B cell (primary cell): ENCODE data around the gene KLRC2. TPM values are rescaled to one million over a fixed set of nuclear protein-coding genes. Genes with fewer than 3 reads are reported as not detected.

ENCODE experiments used
- ATAC-seq: fragments of 200-7000 bp; cut with Tn5 transposase; one replicate; pipeline ENCODE4 v1.10.0; 2021; ENCODE audit warnings: low read depth, mild to moderate bottlenecking, moderate number of reproducible peaks, moderate library complexity
- CTCF ChIA-PET: fragments of 350-600 bp; sonication (Branson Sonifier 250); formaldehyde crosslinking; loops from one replicate; lab custom pipeline; 2021; ENCODE audit warnings: antibody characterized with exemption, inconsistent platforms; lab: Charles Lee
- POLR2A ChIA-PET: fragments of 350-600 bp; sonication (Branson Sonifier 250); formaldehyde crosslinking; loops from one replicate; lab custom pipeline; 2021; ENCODE audit warnings: antibody characterized with exemption; lab: Charles Lee
- DNase-seq: peaks from one replicate; pipeline ENCODE4 v3.0.0; 2013
- H2AFZ ChIP-seq: 2 replicates; pipeline ENCODE4 v1.6.1; 2012; ENCODE audit warnings: mild to moderate bottlenecking, low read depth, low read length; ENCODE audit not compliant: insufficient read depth, poor library complexity, severe bottlenecking
- H3K27ac ChIP-seq, 2 donors: 1 replicate in 1 of 2; 2 replicates in 1 of 2; pipeline ENCODE4 v1.5.1; 2012 to 2013; ENCODE audit warnings: low read length in 2 of 2, mild to moderate bottlenecking in 2 of 2, moderate library complexity in 1 of 2
- H3K27me3 ChIP-seq, 4 experiments: fragments of 200-600 bp in 1 of 4; sonication (generic) in 1 of 4; replicated peaks in 1 of 4; 1 replicate in 2 of 4; 2 replicates in 2 of 4; pipeline versions ENCODE4 v1.6.1 to v1.7.0; 2013 to 2016; ENCODE audit warnings: low read length in 3 of 4, mild to moderate bottlenecking in 2 of 4, mixed read lengths in 1 of 4, moderate library complexity in 1 of 4; ENCODE audit not compliant: insufficient read depth in 4 of 4, control insufficient read depth in 3 of 4; ENCODE audit errors: control extremely low read depth in 1 of 4
- H3K36me3 ChIP-seq, 2 experiments: replicated peaks in 1 of 2; 1 replicate in 1 of 2; 2 replicates in 1 of 2; pipeline versions ENCODE4 v1.6.1 to v1.7.1; 2013; ENCODE audit warnings: low read length in 1 of 2; ENCODE audit not compliant: insufficient read depth in 2 of 2, control insufficient read depth in 1 of 2; ENCODE audit errors: control extremely low read depth in 1 of 2, extremely low read depth in 1 of 2
- H3K4me1 ChIP-seq, 2 donors: fragments of 200-600 bp in 1 of 2; sonication (generic) in 1 of 2; 1 replicate in 1 of 2; 2 replicates in 1 of 2; pipeline versions ENCODE4 v1.5.1 to v1.6.1; 2013 to 2017; ENCODE audit warnings: low read length in 2 of 2; ENCODE audit not compliant: control insufficient read depth in 2 of 2, insufficient read depth in 2 of 2
- H3K4me2 ChIP-seq: replicated peaks from 2 replicates; pipeline ENCODE3; 2012; ENCODE audit warnings: mild to moderate bottlenecking, low read depth, low read length; ENCODE audit not compliant: poor library complexity, severe bottlenecking
- H3K4me3 ChIP-seq, 5 experiments: fragments of 200-600 bp in 1 of 5; sonication (generic) in 1 of 5; 1 replicate in 3 of 5; 2 replicates in 2 of 5; pipeline versions ENCODE4 v1.5.1 to v1.7.0; 2011 to 2016; ENCODE audit warnings: low read length in 4 of 5, mild to moderate bottlenecking in 4 of 5, low read depth in 2 of 5, control low read depth in 1 of 5, moderate library complexity in 1 of 5; ENCODE audit not compliant: insufficient read depth in 1 of 5; ENCODE audit errors: control extremely low read depth in 1 of 5, extremely low read depth in 1 of 5
- H3K79me2 ChIP-seq: fragments of 200-600 bp; sonication (generic); one replicate; pipeline ENCODE4 v1.6.0; 2016; ENCODE audit warnings: low read length; ENCODE audit not compliant: control insufficient read depth, insufficient read depth
- H3K9ac ChIP-seq: fragments of 200-600 bp; sonication (generic); 2 replicates; pipeline ENCODE4 v1.6.1; 2017; ENCODE audit warnings: mild to moderate bottlenecking, low read length, moderate library complexity
- H3K9me3 ChIP-seq, 3 donors: one replicate each; pipeline versions ENCODE4 v1.6.1 to v1.7.1; 2013; ENCODE audit warnings: low read length in 2 of 3; ENCODE audit not compliant: control insufficient read depth in 2 of 3, insufficient read depth in 1 of 3; ENCODE audit errors: control extremely low read depth in 1 of 3
- H4K20me1 ChIP-seq: 2 replicates; pipeline ENCODE4 v1.6.0; 2012; ENCODE audit warnings: mild to moderate bottlenecking, low read length; ENCODE audit not compliant: insufficient read depth, control insufficient read depth, poor library complexity, severe bottlenecking
- H3K27ac Mint-ChIP-seq: one replicate; pipeline ENCODE4 v1.8.0; 2021; ENCODE audit warnings: mixed read lengths
- H3K27me3 Mint-ChIP-seq: one replicate; pipeline ENCODE4 v1.8.0; 2021; ENCODE audit warnings: mixed read lengths
- H3K4me1 Mint-ChIP-seq: one replicate; pipeline ENCODE4 v1.8.0; 2021; ENCODE audit warnings: mixed read lengths
- H3K4me3 Mint-ChIP-seq: one replicate; pipeline ENCODE4 v1.8.0; 2021; ENCODE audit warnings: mixed read lengths
- H3K9me3 Mint-ChIP-seq: one replicate; pipeline ENCODE4 v1.8.0; 2022; ENCODE audit warnings: mixed read lengths; ENCODE audit not compliant: insufficient read depth
- CTCF ChIP-seq: fragments of 200-600 bp; IDR thresholded peaks from one replicate; pipeline ENCODE4 v1.8.0; 2022; ENCODE audit warnings: antibody characterized with exemption, mild to moderate bottlenecking
- EZH2 ChIP-seq: IDR thresholded peaks from 2 replicates; pipeline ENCODE4 v1.6.1; 2012; ENCODE audit warnings: borderline replicate concordance, low read depth, mild to moderate bottlenecking, moderate library complexity, low read length; ENCODE audit not compliant: insufficient read depth, poor library complexity, severe bottlenecking
- WGBS: methylation state at CpG from one replicate; pipeline ENCODE4 v1.1.5; 2013; ENCODE audit warnings: missing lambda C conversion rate; ENCODE audit not compliant: insufficient coverage; 5-methylcytosine and 5-hydroxymethylcytosine counted together
- intact Hi-C: fragments of 100-400 bp; cut with micrococcal nuclease; formaldehyde crosslinking; loops from one replicate; pipeline ENCODE4 v1.10.0; 2022
- polyA plus RNA-seq: library from polyadenylated mRNA; depleted of rRNA; stranded (reverse); fragments of >200 nt; gene quantifications from 2 replicates; pipeline ENCODE4 v1.2.3, GENCODE V29; 2012
- total RNA-seq, 2 donors: library from RNA; stranded (reverse); fragments of 120-200 nt in 1 of 2; gene quantifications; 1 replicate in 1 of 2; 2 replicates in 1 of 2; pipeline versions ENCODE4 v1.2.3 to v1.2.4, GENCODE V29; 2013 to 2022

KLRC2 gene
- total and polyA plus RNA-seq, 2 donors (not counting 1 experiment from before 2014, with no cell fraction given), result 0.21 to 0.59 TPM

- Histone ChIP-seq H3K4me3 (no peak overlapping the region), H3K27ac (no peak overlapping the region), H3K36me3 (no peaks in the 10 kb centered on the region), H3K79me2 (no peaks in the 10 kb centered on the region), H4K20me1 (no peaks in the 10 kb centered on the region), H3K4me2 (no peak overlapping the region), H3K27me3 (no peaks in the 10 kb centered on the region), H2AFZ (no peak overlapping the region), H3K4me1 (no peaks in the 10 kb centered on the region), H3K9ac (no peak overlapping the region), H3K9me3 (peaks cover 4 to 18% (median 8%) of the 10 kb centered on the region in 3 donors)
- intact Hi-C loops, result no loop called here
- H3K9me3 Mint-ChIP-seq, result peaks cover 16% of the 10 kb centered on the region
- no peak for DNase-seq
- H3K27ac Mint-ChIP-seq, result no peak overlapping the region
- POLR2A ChIA-PET, result no interaction called here
- ATAC-seq, result no peak
- H3K4me3 Mint-ChIP-seq, result no peak overlapping the region
- no CpG with 5 or more reads among the region's 1 CpG for WGBS
- H3K27me3 Mint-ChIP-seq, result peaks cover 4% of the 10 kb centered on the region
- TF ChIP-seq EZH2 (no peak), CTCF (no peak)
- CTCF ChIA-PET, result no interaction called here
- H3K4me1 Mint-ChIP-seq, result no peaks in the 10 kb centered on the region
These were observed 20.0 kb upstream of the KLRC2 start for GRCh38 chr12:10455766-10456165.

GRCh38 chr12:10454531-10454930 lies 18.7 kb upstream of the KLRC2 start:
- intact Hi-C loops, result no loop called here
- Mint-ChIP-seq H3K27me3 (peaks cover 8% of the 10 kb centered on the region), H3K9me3 (peaks cover 16% of the 10 kb centered on the region), H3K4me1 (no peaks in the 10 kb centered on the region), H3K4me3 (no peak overlapping the region), H3K27ac (no peak overlapping the region)
- no peak for DNase-seq
- Histone ChIP-seq H2AFZ (no peak overlapping the region), H3K9me3 (peaks cover 4 to 18% (median 8%) of the 10 kb centered on the region in 3 donors), H3K4me3 (no peak overlapping the region), H3K27me3 (no peaks in the 10 kb centered on the region), H3K36me3 (no peaks in the 10 kb centered on the region), H3K4me1 (no peaks in the 10 kb centered on the region), H3K9ac (no peak overlapping the region), H3K79me2 (no peaks in the 10 kb centered on the region), H3K27ac (no peak overlapping the region), H3K4me2 (no peak overlapping the region), H4K20me1 (no peaks in the 10 kb centered on the region)
- TF ChIP-seq CTCF (no peak), EZH2 (no peak)
- WGBS, result 90% methylated on average over 1 of the region's 1 CpG
- ChIA-PET CTCF (no interaction called here), POLR2A (no interaction called here)
- no peak for ATAC-seq
